Cardiac septum (tissue), 1 donor: ENCODE measurements around the gene DACT2. TPM values are rescaled to one million over a fixed set of nuclear protein-coding genes. Genes with fewer than 3 reads are reported as not detected.
A peak's percentile ranks its signal among the peaks of the same experiment; 100 is the strongest.
"Not testable (repeated sequence)": the region's sequence is repeated elsewhere in the genome, so short reads cannot be mapped to it uniquely, and the experiment has no call there.

Source experiments
- DNase-seq: peaks from one replicate; pipeline ENCODE4 v3.0.0-alpha.2; 2020; ENCODE audit warnings: low spot score
- intact Hi-C: fragments of 100-400 bp; cut with DNase I; formaldehyde crosslinking; loops from one replicate; pipeline ENCODE4 v1.14.0; 2022
- long read RNA-seq: library from polyadenylated mRNA; unstranded; transcript quantifications from one replicate; pipeline ENCODE4 v2.0.0, GENCODE V29; 2021
- total RNA-seq: library from RNA; stranded (reverse); fragmentation: NEBNext Ultra II Directional; extraction: Animal tissue kit (Norgen Biotek cat#: 25700); gene quantifications from one replicate; pipeline ENCODE4 v1.2.1, GENCODE V29; 2021
- donor health status: DM: no; HTN: no; CAD: no.

The DACT2 gene, protein sequence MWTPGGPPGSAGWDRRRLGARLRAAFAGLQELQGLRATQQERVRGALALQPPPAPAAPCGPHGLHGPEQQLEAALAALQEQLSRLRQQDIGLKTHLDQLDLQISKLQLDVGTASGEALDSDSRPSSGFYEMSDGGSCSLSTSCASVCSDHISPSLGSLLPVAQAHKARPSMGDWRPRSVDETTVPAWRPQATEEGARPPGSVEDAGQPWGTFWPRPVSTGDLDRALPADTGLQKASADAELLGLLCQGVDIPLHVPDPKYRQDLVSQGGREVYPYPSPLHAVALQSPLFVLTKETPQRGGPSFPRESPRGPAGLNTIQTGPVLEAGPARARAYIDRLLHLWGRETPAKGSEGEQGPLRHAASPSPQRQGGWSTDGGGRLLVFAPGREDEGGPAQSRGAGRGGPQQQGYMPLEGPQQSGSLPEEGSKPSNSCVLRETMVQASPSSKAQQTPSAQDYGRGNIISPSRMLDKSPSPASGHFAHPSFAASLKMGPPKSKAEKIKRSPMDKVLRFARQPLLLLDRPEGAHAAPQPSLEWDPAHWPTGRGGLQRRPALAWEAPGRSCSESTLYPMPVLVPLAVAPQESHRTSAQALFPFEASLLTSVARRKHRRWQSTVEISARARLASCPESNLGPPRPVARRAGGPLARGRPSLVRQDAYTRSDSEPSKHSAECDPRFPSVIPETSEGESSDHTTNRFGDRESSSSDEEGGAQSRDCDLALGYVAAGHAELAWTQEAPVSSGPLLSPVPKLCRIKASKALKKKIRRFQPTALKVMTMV
- total RNA-seq = 0.48 TPM
- long read RNA-seq, partial matches to known transcripts = 0 of 1 reads
- long read RNA-seq, other reads (novel, unspliced or antisense) = 0 of 1 reads

DNA sequence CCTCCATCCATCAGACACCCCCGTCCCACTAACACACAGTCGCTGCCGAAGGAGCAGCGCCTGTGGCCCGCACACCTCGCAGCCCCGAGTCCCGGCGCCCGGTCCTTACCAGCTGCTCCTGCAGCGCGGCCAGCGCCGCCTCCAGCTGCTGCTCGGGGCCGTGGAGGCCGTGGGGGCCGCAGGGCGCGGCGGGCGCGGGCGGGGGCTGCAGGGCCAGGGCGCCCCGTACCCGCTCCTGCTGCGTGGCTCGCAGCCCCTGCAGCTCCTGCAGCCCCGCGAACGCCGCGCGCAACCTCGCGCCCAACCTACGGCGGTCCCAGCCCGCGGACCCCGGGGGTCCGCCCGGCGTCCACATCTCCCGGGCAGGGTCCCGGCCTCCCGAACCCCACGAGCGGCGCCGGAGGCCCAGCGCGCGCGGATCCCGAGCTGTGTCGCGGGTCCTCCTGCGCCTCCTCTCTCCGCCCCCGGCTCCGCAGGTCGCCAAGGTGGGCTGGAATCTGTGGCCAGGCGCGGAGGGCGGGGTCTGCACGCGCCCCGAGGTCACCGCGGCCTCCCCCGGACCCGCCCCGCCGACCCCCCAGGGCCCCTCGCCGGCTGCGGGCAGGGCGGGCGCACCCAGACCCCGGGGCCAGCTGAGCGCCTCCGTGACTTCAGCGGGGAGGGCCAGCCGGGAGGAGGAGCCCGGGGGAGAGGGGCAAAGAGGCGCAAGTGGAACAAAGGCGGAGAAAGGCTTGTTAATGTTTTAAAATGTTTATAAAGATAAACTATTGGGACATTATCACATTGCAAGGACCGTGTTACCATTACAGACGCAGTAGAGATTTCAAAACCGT lies at the start of gene DACT2:
DACT2 (minus strand) TSS at position 499 of the 833 bp plus-strand sequence; CDS start at position 355, 144 bp downstream.
- no peak for DNase-seq
- intact Hi-C loops = no loop called here

DNA sequence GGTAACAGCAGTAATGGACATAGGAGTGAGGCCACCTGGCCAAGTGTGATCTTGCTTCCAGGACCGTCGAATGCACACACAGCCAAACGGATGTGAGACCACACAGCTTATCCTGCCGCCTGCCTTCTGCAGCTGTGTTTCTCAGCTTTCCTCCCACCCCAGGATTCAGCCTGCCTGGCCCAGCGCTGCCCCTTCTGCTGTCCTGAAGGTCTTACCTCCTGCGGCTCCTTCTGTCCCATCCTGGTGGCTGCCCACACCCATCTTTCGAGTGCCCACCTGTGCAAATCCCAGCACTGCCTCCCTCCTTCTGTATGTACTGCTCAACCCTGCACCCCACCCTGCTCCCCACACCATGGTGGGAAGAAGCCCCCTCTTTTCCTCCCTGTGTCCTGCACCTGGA lies 49.4 kb upstream of the DACT2 start:
- intact Hi-C loops = no loop called here
- DNase-seq = no peak

DNA sequence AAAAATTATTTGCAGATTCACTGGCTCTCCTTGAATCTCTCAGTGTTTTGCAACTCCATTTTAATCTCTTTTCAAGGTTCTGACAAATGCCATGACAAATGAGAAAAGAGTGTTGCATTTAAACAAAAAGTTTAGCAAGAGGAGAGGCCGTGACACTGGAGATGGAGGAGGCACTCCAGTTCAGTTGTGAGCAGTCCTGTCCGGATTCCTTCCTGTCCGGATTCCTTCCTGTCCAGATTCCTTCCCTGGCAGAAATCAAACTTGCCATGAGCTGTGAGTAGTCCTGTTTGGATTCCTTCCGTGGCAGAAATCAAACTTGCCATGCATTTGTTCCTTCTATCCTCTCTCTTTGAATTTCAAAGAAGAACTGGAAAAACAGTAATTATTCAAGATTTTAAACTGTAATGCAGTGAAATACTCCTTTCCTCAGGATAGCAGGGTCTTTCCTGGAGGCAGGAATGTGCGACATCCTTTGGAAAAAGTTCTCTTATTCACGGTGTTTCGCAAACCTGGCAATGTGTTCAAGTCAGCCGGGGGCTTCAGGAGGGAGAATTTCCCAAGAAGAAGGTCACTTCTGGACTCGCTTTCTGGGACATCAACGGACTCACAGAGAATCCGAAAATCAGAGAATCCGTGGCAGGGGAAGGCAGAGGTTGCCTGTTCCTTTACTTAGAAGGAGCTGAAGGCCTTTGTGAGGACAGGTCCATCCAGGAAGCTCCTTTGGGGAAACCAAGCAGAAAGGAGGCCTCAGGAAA lies 48.7 kb upstream of the DACT2 start:
- DNase-seq = no peak
- intact Hi-C loops = no loop called here

DNA sequence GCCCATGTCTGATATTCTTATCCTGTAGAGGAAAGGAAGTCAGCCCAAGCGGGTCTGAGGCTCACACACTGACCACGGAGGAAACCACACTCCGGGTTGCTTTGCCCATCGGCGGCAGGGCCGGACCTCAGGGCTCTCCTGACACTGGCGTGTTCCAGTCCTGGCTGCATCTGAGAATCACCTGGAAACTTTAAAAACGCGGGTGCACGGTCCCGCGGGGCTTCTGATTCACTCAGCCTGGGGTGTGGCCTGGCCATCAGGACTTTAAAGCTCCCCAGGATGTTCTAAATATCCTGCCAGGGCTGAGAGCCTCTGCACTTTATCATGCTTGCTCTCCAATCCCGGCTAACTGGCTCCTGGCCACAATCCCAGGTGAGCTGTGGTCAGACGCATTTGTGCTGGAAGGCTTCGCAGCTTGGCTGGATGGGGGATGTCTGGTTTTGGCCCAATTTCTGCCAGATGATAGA lies 47.7 kb upstream of the DACT2 start:
- DNase-seq = peak; percentile 68
- intact Hi-C loops = no loop called here

DNA sequence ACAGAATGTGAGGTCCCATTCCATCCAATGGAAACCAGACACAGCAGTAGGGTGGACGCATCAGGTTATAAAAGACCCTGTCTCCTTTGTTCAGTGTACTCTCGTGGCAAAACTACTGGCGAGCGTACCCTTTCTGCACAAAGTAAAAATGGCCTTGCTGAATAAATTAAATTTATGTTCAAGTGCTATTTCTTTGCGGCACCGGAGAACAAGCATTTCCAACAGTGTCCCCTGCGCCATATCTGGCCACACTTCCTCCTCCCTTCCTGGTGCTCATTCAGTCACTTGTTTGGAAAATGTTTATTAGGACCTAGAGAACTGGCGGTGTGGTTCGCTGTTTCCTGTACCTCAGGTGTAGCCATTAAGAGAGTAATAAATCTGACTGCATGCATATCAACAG lies 46.9 kb upstream of the DACT2 start:
- no peak for DNase-seq
- intact Hi-C loops = no loop called here

DNA sequence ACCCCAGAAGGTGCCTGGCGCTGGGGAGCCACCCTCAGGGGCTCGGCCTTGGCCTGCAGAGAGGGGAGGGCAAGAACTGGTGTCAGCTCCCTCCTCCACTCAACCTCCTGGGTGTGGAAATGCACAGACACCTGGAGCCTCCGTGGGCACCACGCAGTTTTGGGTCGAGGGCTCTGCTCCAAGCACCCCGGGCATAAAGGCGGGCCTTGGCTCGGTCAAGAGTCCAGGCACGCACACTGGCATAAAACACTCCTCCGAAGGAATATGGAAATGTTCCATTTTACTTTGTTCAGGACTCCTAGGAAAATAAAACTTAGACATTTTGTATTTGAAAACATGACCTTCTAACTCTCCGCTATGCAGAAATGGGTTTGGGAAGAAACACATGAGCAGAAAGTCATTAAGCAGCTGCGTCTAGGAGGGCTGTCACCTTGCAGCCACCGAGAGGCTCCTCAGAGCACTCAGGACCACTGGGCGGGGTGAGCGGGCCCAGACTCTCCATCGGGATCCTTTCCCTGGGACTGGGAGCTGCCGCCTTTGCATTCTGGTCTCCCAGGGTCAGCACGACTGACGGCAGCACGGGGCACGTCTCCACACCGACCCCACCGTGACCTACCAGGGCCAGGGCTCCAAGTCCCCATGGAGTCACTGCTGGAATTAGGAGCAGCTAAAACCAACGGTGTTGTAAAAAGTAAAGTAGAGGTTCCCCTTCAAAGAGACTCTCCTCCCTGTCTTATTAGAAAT lies 46.0 kb upstream of the DACT2 start:
- intact Hi-C loops = no loop called here
- peak; percentile 70 for DNase-seq

DNA sequence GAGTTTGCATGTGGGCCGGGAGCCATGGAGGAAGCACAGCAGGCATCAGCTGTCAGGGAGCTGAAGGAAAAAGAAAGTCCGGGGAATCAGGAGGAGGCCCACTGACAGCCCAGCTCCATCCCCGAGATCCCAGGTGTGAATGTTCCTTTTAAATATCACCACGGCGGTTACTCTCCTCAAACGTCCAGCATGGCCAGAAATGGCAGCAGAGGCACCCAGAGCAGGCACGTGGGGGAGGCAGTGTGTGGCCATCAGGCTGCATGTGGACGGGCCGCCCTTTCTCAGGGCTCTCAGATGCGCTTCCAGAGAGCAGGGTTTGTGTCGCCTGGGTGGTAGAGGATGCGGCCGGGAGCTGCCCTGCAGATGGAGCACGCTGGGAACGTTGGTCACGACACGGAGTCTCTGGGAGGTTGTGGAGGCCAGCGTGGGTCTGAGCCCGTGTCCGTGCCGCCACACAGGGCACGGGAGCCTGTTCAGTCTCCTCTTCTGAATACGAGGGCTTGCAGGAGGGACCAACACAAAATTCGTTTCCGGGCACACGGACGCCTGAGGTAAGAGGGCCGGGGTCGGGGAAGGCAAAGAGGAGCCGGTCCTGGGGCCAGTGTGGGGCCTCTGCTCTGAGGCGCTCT lies 45.3 kb upstream of the DACT2 start:
- DNase-seq = no peak
- intact Hi-C loops = no loop called here

DNA sequence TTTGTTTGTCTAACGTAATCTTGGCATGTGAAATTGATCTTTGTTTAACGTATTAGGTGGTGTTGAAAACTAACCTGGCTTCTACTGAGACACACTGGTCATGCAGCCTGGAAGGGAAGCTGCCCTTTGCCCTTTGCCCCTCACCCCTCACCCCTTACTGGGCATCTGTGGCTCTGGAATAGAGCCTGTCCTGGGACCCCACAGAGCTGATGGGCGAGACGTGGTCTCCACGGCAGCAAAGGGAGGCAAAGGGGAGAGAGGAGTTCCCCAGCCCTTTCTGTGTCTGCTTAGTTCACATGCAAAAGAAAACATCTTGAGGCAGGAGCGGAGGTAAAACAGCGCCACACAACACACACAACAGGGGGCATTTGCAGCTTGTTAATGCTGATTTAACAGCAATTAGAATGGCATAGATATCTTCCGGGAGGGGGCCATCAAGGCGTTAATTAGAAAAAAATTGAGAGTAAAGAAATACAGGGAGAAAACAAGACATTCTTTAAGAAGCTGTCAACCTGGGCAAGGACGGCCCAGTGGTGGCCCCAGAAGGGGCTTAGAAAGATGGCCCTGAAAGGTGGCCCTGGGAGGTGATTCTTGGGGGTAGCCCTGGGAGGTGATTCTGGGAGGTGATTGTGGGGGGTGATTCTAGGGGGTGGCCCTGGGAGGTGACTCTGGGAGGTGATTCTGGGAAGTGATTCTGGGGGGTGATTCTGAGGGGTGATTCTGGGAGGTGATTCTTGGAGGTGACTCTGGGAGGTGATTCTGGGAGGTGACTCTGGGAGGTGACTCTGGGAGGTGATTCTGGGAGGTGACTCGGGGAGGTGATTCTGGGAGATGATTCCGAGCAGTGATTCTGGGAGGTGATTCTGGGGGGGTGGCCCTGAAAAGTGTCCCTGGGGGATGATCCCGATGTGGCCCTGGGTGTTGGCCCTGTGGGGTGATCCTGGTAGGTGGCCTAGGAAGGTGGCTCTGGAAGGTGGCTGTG lies 44.5 kb upstream of the DACT2 start:
- intact Hi-C loops = no loop called here
- DNase-seq = no peak

DNA sequence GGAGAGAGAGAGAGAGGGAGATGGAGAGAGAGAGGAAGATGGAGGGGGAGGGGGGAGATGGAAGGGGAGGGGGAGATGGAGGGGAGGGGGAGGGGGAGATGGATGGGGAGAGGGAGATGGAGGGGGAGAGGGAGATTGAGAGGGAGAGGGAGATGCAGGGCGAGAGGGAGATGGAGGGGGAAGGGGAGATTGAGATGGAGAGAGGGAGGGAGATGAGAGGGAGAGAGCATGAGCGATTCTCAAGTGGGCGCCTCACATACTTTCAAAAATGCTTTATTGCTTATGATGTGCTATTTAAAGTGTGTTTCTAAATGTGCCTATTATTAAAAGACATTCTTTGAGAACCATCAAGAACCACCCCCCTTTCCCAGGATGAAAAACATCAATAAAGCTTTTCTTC lies 43.7 kb upstream of the DACT2 start:
- DNase-seq = no peak
- intact Hi-C loops = no loop called here

DNA sequence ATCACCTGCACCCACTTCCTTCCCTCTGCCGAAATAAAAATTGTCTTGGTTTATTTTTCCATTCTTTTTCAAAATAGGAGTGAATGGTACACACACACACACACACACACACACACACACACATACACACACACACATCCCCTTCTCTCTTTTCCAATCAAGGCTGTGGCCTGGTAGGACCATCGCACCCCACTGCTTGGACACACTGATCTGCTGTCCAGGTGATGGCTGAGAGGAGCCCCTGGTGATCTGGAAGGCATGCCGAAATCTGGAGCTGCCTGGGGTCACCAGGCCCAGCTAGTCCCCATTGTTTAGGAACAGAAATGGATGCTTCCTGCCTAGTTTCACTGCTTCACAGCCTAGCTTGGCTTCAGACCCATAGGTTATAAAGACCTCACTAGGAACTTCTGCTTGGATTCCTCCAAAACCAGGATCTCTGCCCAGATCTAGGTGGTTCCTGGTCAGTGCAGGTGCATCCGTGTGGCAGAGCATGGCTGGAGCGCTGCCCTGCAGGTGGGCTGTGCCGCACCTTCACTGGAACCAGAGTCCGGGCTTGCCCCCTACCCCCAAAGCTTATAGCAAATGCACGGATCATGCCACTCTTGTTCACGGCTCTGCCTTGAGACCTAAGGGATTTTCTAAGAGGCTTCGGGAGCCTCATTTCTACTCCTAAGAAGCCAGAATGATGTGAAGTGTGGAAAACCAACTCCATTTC lies 42.9 kb upstream of the DACT2 start:
- no peak for DNase-seq
- intact Hi-C loops = no loop called here

DNA sequence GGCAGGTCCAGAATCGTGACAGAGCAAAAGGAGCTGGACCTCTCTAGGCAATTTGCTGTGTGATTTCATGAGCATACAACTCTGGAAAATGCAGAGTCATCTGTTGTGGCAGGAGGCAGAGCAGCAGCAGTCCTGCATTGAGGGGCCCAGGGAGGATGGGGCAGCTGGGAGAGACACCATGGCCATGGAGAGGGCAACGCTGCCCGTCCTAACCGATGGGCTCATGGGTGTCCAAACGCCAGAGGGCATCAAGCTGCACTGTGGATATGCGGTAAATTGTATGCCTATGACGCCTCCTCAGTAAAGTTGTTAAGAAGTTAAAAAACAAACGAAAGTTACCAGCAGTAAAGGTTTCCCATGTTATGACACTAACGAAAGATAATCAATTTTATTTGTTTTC lies 42.2 kb upstream of the DACT2 start:
- intact Hi-C loops = no loop called here
- no peak for DNase-seq

DNA sequence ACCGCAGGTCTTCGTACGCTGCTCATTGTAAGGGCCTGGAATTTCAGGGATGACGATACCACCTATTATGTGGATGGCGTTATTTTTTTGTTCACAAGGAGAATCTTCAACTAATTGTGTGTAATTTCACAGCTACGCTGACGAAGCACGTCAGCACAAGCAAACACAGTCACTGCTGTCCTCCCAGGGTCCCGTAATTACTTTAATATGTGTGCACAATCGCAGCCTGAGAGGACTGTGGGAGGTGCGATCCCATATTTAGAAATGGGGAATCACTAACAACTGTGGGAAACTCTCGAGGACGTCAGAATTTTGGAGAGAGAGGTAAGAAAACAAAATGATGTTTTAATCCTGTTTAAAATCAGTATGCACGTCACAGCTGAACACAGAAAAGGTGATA lies 40.2 kb upstream of the DACT2 start:
- intact Hi-C loops = loop anchor here (5.0 kb wide), 1 partner anchor 207 kb away; no protein-coding TSS in a partner anchor
- no peak for DNase-seq

DNA sequence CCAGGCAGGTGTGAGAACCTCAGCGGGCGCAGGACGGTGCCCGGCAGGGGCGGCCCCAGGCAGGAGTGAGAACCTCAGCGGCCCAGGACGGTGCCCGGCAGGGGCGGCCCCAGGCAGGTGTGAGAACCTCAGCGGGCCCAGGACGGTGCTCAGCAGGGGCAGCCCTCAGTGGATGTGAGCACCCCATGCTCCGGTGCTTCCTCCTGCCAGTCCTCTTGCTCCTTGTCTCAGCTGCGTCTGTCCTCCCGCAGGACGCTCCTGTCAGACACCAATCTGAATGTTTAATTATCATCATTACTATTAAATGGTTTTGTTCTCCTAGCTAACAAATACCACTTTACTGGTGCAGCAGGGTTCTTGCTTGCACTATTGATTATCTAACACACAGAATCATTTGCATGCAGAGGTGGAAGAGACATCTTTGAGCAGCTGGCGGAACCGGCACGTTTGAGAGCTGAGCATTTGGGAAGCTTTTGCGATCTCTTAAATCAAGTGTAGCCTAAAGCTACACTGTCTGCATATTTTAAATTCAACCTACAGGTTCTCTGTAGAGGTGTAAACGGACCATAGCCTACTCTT lies 39.4 kb upstream of the DACT2 start:
- intact Hi-C loops = loop anchor here (5.0 kb wide), 1 partner anchor 207 kb away; no protein-coding TSS in a partner anchor
- no peak for DNase-seq

DNA sequence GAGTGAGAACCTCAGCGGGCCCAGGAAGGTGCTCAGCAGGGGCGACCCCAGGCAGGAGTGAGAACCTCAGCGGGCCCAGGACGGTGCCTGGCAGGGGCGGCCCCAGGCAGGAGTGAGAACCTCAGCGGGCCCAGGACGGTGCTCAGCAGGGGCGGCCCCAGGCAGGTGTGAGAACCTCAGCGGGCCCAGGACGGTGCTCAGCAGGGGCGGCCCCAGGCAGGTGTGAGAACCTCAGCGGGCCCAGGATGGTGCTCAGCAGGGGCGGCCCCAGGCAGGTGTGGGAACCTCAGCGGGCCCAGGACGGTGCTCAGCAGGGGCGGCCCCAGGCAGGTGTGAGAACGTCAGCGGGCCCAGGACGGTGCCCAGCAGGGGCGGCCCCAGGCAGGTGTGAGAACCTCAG lies 37.3 kb upstream of the DACT2 start:
- intact Hi-C loops = loop anchor here (5.0 kb wide), 1 partner anchor 205 kb away; no protein-coding TSS in a partner anchor
- DNase-seq = not testable (repeated sequence)

DNA sequence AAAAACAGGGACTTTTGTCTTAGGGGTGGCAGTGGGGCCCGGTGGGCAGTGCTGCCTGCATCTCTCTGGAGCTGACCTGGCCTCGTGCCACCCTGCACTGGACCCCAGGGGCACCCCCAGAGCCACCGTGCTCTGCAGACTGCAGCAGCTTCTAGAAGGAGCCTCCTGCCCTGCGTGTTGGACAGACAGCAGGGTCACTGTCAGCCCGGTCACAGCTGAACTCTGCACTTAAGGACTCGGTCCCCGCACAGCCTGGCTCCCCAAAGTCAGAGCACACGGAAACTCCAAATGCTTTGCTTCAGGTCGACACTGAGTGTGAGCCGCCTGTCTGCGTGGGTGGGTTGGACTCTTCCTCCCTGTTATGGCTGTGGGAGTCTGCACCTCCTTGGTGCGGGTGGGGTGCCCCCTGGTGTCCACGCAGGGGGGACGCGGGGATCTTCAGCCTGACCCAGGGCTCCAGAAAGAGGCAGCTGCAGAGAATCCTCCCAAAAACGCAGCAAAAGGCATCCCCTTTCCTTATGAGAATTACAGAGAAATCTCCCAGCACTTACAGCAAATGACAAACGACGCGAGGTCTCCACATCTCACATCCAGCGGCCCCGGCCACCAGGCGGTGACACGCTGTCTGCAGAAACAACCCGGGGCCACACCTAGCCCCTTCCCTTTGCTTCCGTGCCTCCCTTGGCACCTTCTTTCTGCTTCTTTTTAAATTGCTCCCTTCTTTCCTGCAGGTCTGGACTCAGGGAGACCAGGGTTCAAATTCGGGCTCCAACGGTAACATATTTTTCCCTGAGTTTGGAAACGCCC lies 36.3 kb upstream of the DACT2 start:
- DNase-seq = no peak
- intact Hi-C loops = loop anchor here (5.0 kb wide), 1 partner anchor 204 kb away; no protein-coding TSS in a partner anchor
